Panc1 (cell line): Measurements from ENCODE around the gene KLHL12.

Source experiments
- POLR2AphosphoS5 ChIP-seq: IDR thresholded peaks from 2 replicates; pipeline ENCODE4 v1.6.1; 2012; ENCODE audit warnings: mild to moderate bottlenecking, low read depth, low read length, moderate library complexity
- SIN3A ChIP-seq: IDR thresholded peaks from 2 replicates; pipeline ENCODE4 v1.6.1; 2012; ENCODE audit warnings: low read depth, mild to moderate bottlenecking, low read length, moderate library complexity, borderline replicate concordance; ENCODE audit not compliant: insufficient read depth
- TCF7L2 ChIP-seq: IDR thresholded peaks from 2 replicates; pipeline ENCODE4 v1.6.1; 2011; ENCODE audit warnings: mild to moderate bottlenecking, low read depth, low read length, inconsistent platforms
- TF ChIP-seq, protein P1 (sequence below): fragments of 450-650 bp; IDR thresholded peaks from 2 replicates; pipeline ENCODE4 v1.5.1; 2017; ENCODE audit warnings: mild to moderate bottlenecking
- TF ChIP-seq, protein P2 (sequence below), 2 experiments: IDR thresholded peaks; 2 replicates each; pipeline ENCODE4 v1.6.1; 2011 to 2012; ENCODE audit warnings: low read depth in 2 of 2, control low read depth in 1 of 2, low read length in 1 of 2, mild to moderate bottlenecking in 1 of 2, moderate library complexity in 1 of 2; ENCODE audit not compliant: insufficient read depth in 1 of 2

DNA sequence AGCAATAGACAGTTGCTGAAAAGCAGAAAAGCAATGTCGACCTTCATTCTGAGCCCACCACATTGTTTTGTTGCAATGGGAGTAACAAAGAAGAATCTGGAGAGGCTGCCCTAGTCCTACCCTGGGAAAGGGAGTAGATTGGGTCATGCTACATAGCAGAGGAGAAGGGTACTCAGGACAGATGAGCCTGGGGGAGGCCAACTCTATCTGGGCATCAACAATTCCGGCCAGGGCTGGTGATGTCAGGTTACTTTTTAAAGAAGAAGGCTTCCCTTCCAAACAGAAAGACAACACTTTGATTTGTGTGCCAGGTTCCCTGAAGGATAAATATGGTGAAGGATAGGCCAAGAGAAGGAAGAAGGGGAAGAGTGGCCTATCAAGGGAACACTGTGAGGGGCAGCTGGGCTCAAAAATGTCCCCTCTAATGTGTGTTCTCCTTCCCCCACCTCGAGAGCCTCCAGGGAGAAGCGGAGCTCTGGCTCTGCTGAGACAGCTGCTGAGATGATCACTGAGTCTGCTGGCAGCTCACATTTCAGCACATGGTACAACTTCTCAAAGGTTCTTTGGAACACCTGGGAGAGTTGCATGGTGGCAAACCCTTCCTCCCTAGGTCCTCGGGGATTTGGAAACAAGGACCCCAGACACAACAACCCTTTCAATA is 34.3 kb upstream of the KLHL12 start:
- TF ChIP-seq, protein P1, sequence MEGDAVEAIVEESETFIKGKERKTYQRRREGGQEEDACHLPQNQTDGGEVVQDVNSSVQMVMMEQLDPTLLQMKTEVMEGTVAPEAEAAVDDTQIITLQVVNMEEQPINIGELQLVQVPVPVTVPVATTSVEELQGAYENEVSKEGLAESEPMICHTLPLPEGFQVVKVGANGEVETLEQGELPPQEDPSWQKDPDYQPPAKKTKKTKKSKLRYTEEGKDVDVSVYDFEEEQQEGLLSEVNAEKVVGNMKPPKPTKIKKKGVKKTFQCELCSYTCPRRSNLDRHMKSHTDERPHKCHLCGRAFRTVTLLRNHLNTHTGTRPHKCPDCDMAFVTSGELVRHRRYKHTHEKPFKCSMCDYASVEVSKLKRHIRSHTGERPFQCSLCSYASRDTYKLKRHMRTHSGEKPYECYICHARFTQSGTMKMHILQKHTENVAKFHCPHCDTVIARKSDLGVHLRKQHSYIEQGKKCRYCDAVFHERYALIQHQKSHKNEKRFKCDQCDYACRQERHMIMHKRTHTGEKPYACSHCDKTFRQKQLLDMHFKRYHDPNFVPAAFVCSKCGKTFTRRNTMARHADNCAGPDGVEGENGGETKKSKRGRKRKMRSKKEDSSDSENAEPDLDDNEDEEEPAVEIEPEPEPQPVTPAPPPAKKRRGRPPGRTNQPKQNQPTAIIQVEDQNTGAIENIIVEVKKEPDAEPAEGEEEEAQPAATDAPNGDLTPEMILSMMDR: no peak
- TF ChIP-seq SIN3A (no peak), POLR2AphosphoS5 (no peak), TCF7L2 (no peak)
- TF ChIP-seq, protein P2, sequence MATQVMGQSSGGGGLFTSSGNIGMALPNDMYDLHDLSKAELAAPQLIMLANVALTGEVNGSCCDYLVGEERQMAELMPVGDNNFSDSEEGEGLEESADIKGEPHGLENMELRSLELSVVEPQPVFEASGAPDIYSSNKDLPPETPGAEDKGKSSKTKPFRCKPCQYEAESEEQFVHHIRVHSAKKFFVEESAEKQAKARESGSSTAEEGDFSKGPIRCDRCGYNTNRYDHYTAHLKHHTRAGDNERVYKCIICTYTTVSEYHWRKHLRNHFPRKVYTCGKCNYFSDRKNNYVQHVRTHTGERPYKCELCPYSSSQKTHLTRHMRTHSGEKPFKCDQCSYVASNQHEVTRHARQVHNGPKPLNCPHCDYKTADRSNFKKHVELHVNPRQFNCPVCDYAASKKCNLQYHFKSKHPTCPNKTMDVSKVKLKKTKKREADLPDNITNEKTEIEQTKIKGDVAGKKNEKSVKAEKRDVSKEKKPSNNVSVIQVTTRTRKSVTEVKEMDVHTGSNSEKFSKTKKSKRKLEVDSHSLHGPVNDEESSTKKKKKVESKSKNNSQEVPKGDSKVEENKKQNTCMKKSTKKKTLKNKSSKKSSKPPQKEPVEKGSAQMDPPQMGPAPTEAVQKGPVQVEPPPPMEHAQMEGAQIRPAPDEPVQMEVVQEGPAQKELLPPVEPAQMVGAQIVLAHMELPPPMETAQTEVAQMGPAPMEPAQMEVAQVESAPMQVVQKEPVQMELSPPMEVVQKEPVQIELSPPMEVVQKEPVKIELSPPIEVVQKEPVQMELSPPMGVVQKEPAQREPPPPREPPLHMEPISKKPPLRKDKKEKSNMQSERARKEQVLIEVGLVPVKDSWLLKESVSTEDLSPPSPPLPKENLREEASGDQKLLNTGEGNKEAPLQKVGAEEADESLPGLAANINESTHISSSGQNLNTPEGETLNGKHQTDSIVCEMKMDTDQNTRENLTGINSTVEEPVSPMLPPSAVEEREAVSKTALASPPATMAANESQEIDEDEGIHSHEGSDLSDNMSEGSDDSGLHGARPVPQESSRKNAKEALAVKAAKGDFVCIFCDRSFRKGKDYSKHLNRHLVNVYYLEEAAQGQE (IDR thresholded peaks at IDR 0.05; ENCODE audit: insufficient read depth in 1 of 2, low read depth in 2 of 2, low read length in 1 of 2): no peak
